ENCODE data around the gene PDE4A. TPM values are rescaled to one million over a fixed set of nuclear protein-coding genes. Genes with fewer than 3 reads are reported as not detected.
"Not testable (repeated sequence)": the region's sequence is repeated elsewhere in the genome, so short reads cannot be mapped to it uniquely, and the experiment has no call there.

PDE4A gene
- total and polyA plus RNA-seq, 2 of the 8 experiments (the other 6 are each of a cell fraction or from before 2014, with no cell fraction given): 2.0 to 4.4 TPM

- no peak for TF ChIP-seq RNF2 (IDR thresholded peaks at IDR 0.05; ENCODE audit: borderline replicate concordance, low read depth, low read length, missing control alignments, poor library complexity, severe bottlenecking)
- TF ChIP-seq POLR2AphosphoS5 (IDR thresholded peaks at IDR 0.05; ENCODE audit: low read depth, low read length): peak; percentile 96
- no peak for TF ChIP-seq NRF1 (IDR thresholded peaks at IDR 0.05; ENCODE audit: low read depth, low read length)
- no peak for TF ChIP-seq TCF12 (IDR thresholded peaks at IDR 0.05; ENCODE audit: low read depth, low read length)
Measured at GRCh38 chr19:10380313-10381102, 39.8 kb upstream of the PDE4A start, which contains the start of gene TYK2 (continued).

- H3K18ac ChIP-seq (ENCODE audit: extremely low read depth, low read length); H2BK5ac ChIP-seq (ENCODE audit: low read depth, low read length); H3K27me3 ChIP-seq (replicated peaks in 1 of 4; ENCODE audit: control insufficient read depth in 3 of 4, extremely low read depth in 1 of 4, insufficient read depth in 3 of 4, low read length in 3 of 4); H3K56ac ChIP-seq (replicated peaks; ENCODE audit: insufficient read length, low read depth, low read length); H2BK120ac ChIP-seq (replicated peaks; ENCODE audit: low read depth, low read length); H2BK15ac ChIP-seq (ENCODE audit: low read length); H3K4ac ChIP-seq (replicated peaks; ENCODE audit: insufficient read length, low read depth, low read length); H3K14ac ChIP-seq (ENCODE audit: insufficient read length); H4K8ac ChIP-seq (ENCODE audit: extremely low read depth, insufficient read depth, low read length); H3K23ac ChIP-seq (ENCODE audit: insufficient read length); H3K27ac ChIP-seq (ENCODE audit: low read depth, low read length); DNase-seq (ENCODE audit: low read depth in 1 of 2, low spot score in 2 of 2); H3K4me2 ChIP-seq (ENCODE audit: insufficient read depth in 1 of 2, low read depth in 2 of 2, low read length in 2 of 2); H4K20me1 ChIP-seq (replicated peaks in 1 of 2; ENCODE audit: control insufficient read depth in 1 of 2, insufficient read depth in 2 of 2, low read length in 2 of 2); H3K79me2 ChIP-seq (ENCODE audit: control insufficient read depth in 1 of 2, insufficient read depth in 2 of 2, low read length in 2 of 2); H2AK5ac ChIP-seq (ENCODE audit: low read depth, low read length); H3K9me3 ChIP-seq (ENCODE audit: insufficient read depth in 2 of 2, low read depth in 1 of 2, low read length in 1 of 2); H2BK12ac ChIP-seq (ENCODE audit: low read depth, low read length); H3K9ac ChIP-seq (replicated peaks in 1 of 4; ENCODE audit: extremely low read depth in 1 of 4, low read depth in 3 of 4, low read length in 3 of 4); H3K4me1 ChIP-seq (replicated peaks in 1 of 4; ENCODE audit: control insufficient read depth in 3 of 4, insufficient read depth in 4 of 4, low read length in 3 of 4); H2BK20ac ChIP-seq (ENCODE audit: low read length); H2AFZ ChIP-seq (ENCODE audit: low read length); H3K23me2 ChIP-seq (ENCODE audit: low read depth, low read length); H3K79me1 ChIP-seq (ENCODE audit: low read depth, low read length); H3K36me3 ChIP-seq (ENCODE audit: control insufficient read depth in 2 of 4, insufficient read depth in 4 of 4, low read length in 3 of 4); H4K91ac ChIP-seq (replicated peaks; ENCODE audit: insufficient read length, low read length); H3K4me3 ChIP-seq (ENCODE audit: extremely low read depth in 1 of 4, insufficient read depth in 2 of 4, low read depth in 3 of 4, low read length in 4 of 4); FAIRE-seq; H4K5ac ChIP-seq (ENCODE audit: insufficient read length, low read depth, low read length): not testable (repeated sequence)
- ChIA-PET CTCF (ENCODE audit: partially characterized antibody) (interaction anchor here (0.9 to 5.9 kb wide), 4 partner anchors 8 to 126 kb away, joined by 3 to 28 read pairs (median 20); partner anchors contain the start of gene RAVER1), POLR2A (ENCODE audit: partially characterized antibody) (interaction anchor here (0.8 kb wide), 1 partner anchor 115 kb away, joined by 3 read pairs; no protein-coding TSS in a partner anchor)
- 91% methylated on average over 8 of the region's 8 CpGs; no CpG with 5 or more reads in 1 of the 2 experiments for WGBS, 2 experiments (ENCODE audit: extremely low coverage in 1 of 2, insufficient coverage in 1 of 2, insufficient read length in 1 of 2, insufficient replicate concordance in 2 of 2, low coverage in 1 of 2, low lambda C conversion rate in 2 of 2, missing lambda C conversion rate in 1 of 2)
Measured at GRCh38 chr19:10383223-10383499, 37.2 kb upstream of the PDE4A start.

All from H1 (cell line).